22Rv1 (cell line): ENCODE measurements around the gene RSRP1.
A peak's percentile ranks its signal among the peaks of the same experiment; 100 is the strongest.
"Not testable (repeated sequence)": the region's sequence is repeated elsewhere in the genome, so short reads cannot be mapped to it uniquely, and the experiment has no call there.

Experiments used
- CTCF ChIP-seq: fragments of 450-650 bp; IDR thresholded peaks from 2 replicates; pipeline ENCODE4 v1.5.1; 2017; ENCODE audit warnings: mild to moderate bottlenecking
- ZFX ChIP-seq: fragments of 450-650 bp; IDR thresholded peaks from 2 replicates; pipeline ENCODE4 v1.6.1; 2017; ENCODE audit warnings: antibody characterized with exemption, borderline replicate concordance

- TF ChIP-seq CTCF, result peak; percentile 20
- TF ChIP-seq ZFX, result not testable (repeated sequence)
These were observed 12.6 kb upstream of the RSRP1 start for GRCh38 chr1:25259813-25260212.
